ENCODE results near the gene GGCT. TPM values are rescaled to one million over a fixed set of nuclear protein-coding genes. Genes with fewer than 3 reads are reported as not detected.
"Not testable (repeated sequence)": the region's sequence is repeated elsewhere in the genome, so short reads cannot be mapped to it uniquely, and the experiment has no call there.

GGCT gene
- total RNA-seq, 3 donors from 2014 or later: 25.3 to 59.6 (median 44.6) TPM

DNA sequence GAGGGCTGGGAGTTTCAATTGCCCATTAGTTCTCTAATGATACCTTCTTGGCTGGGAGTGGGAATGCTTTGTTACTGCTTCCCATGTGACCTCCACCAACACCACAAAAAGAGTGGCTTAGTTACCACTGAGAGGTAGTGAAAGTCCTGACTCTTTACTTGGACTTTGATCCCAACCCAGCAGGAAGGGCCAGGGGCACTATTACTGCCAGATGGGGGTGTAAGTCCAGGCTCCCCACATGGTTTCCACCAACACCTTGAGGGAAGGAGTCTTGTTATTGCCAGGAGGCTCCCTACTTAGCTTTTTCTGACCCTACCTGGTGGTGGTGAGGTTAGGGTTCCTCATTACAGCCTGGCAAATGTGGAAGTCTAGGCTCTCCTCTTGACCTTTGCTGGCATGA is 11.4 kb downstream of the GGCT start:
- H3K4me1 ChIP-seq: no peaks in the 10 kb centered on the region

DNA sequence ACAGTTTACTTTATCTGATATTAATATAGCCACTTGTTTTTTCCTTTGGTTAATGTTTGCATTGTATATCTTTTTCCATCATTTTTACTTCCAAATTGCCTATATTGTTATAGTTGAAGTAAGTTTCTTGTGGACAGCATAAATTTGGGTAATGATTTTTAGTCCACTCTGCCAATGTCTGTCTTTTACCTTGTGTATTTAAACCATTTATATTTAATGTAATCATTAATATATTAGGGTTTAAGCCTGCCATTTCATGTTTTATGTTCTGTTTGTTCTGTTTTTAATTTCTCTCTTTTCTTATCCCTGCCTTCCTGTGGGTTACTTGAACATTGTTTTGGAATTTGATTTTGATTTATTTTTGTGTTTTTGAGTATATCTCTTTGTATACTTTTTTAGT is 13.2 kb downstream of the GGCT start:
- Histone ChIP-seq H3K36me3 (no peaks in the 10 kb centered on the region), H3K4me3 (no peak overlapping the region), H3K4me1 (no peaks in the 10 kb centered on the region), H3K27me3 (no peaks in the 10 kb centered on the region), H3K27ac (no peak overlapping the region), H3K9me3 (peaks cover 0 to 13% of the 10 kb centered on the region in 2 donors)
- TF ChIP-seq, protein P1, sequence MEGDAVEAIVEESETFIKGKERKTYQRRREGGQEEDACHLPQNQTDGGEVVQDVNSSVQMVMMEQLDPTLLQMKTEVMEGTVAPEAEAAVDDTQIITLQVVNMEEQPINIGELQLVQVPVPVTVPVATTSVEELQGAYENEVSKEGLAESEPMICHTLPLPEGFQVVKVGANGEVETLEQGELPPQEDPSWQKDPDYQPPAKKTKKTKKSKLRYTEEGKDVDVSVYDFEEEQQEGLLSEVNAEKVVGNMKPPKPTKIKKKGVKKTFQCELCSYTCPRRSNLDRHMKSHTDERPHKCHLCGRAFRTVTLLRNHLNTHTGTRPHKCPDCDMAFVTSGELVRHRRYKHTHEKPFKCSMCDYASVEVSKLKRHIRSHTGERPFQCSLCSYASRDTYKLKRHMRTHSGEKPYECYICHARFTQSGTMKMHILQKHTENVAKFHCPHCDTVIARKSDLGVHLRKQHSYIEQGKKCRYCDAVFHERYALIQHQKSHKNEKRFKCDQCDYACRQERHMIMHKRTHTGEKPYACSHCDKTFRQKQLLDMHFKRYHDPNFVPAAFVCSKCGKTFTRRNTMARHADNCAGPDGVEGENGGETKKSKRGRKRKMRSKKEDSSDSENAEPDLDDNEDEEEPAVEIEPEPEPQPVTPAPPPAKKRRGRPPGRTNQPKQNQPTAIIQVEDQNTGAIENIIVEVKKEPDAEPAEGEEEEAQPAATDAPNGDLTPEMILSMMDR (IDR thresholded peaks at IDR 0.05): no peak
- intact Hi-C loops (cut with DNase I; ENCODE audit: low total_unique reads): no loop called here
- no peak for DNase-seq (ENCODE audit: low spot score in 2 of 2)

More for the DNA sequence above, 11.4 kb downstream of the GGCT start:
- TF ChIP-seq POLR2AphosphoS5 (IDR thresholded peaks at IDR 0.05) (no peak), POLR2A (IDR thresholded peaks at IDR 0.05) (no peak)
- TF ChIP-seq, protein P1 (IDR thresholded peaks at IDR 0.05): no peak
- no peaks in the 10 kb centered on the region for H3K36me3 ChIP-seq
- H3K9me3 ChIP-seq: peaks cover 0 to 13% of the 10 kb centered on the region in 2 donors
- DNase-seq (ENCODE audit: low spot score in 2 of 2): no peak
- no peaks in the 10 kb centered on the region for H3K27me3 ChIP-seq
- no peak overlapping the region for H3K4me3 ChIP-seq
- no peak overlapping the region for H3K27ac ChIP-seq
- intact Hi-C loops (cut with DNase I; ENCODE audit: low total_unique reads): no loop called here

DNA sequence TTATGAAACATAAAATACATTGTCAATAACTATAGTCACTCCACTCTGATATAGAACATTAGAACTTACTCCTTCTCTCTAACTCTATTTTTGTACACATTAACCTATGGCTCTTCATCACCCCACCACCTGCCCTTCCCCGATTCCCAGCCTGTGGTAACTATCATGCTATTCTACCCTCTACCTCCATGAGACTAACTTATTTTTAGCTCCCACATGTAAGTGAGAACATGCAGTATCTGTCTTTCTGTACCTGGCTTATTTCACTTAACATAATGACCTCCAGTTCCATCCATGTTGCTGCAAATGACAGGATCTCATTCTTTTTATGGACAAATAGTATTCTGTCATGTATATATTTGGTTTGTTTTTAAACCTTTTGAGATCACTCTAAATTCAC is 17.3 kb downstream of the GGCT start:
- Histone ChIP-seq H3K4me3 (no peak overlapping the region), H3K4me1 (no peaks in the 10 kb centered on the region), H3K27ac (no peak overlapping the region), H3K9me3 (peaks cover 0 to 13% of the 10 kb centered on the region in 2 donors), H3K36me3 (no peaks in the 10 kb centered on the region), H3K27me3 (no peaks in the 10 kb centered on the region)
- intact Hi-C loops (cut with DNase I; ENCODE audit: low total_unique reads): no loop called here
- no peak for DNase-seq (ENCODE audit: low spot score in 2 of 2)
- TF ChIP-seq POLR2AphosphoS5 (IDR thresholded peaks at IDR 0.05) (no peak), POLR2A (IDR thresholded peaks at IDR 0.05) (no peak)
- TF ChIP-seq, protein P1 (IDR thresholded peaks at IDR 0.05): no peak

DNA sequence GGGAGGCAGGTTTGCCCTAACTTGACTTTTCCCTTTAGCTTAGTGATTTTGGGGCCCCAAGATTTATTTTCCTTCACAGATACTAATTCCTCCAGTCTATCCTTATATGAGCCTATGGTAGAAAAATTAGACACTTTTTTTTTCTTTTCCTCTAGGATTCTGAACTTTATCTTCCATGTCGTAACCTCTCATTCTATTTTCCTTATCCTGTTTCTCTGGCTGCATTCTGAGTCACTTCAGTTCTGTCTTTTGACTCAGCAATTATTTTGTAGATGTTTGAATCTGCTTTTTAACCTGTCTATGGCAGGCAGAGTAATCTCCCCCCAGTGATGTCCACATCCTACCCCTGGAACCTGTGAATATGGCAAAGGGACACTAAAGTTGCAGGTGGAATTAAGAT is 19.0 kb downstream of the GGCT start:
- intact Hi-C loops (cut with DNase I; ENCODE audit: low total_unique reads): no loop called here
- Histone ChIP-seq H3K9me3 (no peaks in the 10 kb centered on the region), H3K4me3 (no peak overlapping the region), H3K27me3 (no peaks in the 10 kb centered on the region), H3K27ac (no peak overlapping the region), H3K36me3 (no peaks in the 10 kb centered on the region), H3K4me1 (no peaks in the 10 kb centered on the region)
- DNase-seq (ENCODE audit: low spot score in 2 of 2): no peak
- TF ChIP-seq POLR2A (IDR thresholded peaks at IDR 0.05): no peak
- TF ChIP-seq, protein P1 (IDR thresholded peaks at IDR 0.05): no peak
- TF ChIP-seq POLR2AphosphoS5 (IDR thresholded peaks at IDR 0.05): no peak

DNA sequence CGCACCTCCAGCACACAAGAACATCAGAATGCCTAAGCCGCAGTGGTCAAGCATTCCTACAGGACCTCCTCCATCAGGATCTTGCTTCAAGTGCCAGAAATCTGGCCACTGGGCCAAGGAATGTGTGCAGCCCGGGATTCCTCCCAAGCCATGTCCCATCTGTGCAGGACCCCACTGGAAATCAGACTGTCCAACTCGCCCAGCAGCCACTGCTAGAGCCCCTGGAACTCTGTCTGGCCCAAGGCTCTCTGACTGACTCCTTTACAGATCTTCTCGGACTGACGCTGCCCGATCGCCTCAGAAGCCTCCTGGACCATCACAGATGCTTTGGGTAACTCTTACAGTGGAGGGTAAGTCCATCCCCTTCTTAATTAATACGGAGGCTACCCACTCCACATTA is 23.2 kb downstream of the GGCT start:
- H3K27me3 ChIP-seq; H3K4me1 ChIP-seq; H3K36me3 ChIP-seq; H3K9me3 ChIP-seq; intact Hi-C loops (cut with DNase I; ENCODE audit: low total_unique reads); DNase-seq (ENCODE audit: low spot score in 2 of 2); H3K27ac ChIP-seq; H3K4me3 ChIP-seq: not testable (repeated sequence)
